Type B pancreatic cell (in vitro differentiated cells): Measurements from ENCODE around the gene GRIP2. TPM values are rescaled to one million over a fixed set of nuclear protein-coding genes. Genes with fewer than 3 reads are reported as not detected.

Experiments
- DNase-seq: peaks from one replicate; pipeline ENCODE4 v3.0.0; 2021; ENCODE audit warnings: mixed read lengths; ENCODE audit not compliant: unreplicated experiment; ENCODE audit errors: extremely low spot score
- H3K27ac Mint-ChIP-seq: 2 replicates; pipeline ENCODE4 v1.8.0; 2021; ENCODE audit warnings: mild to moderate bottlenecking, mixed read lengths
- H3K27me3 Mint-ChIP-seq: 2 replicates; pipeline ENCODE4 v1.8.0; 2021; ENCODE audit warnings: mixed read lengths
- H3K36me3 Mint-ChIP-seq: 2 replicates; pipeline ENCODE4 v1.8.0; 2021; ENCODE audit warnings: mixed read lengths
- H3K4me1 Mint-ChIP-seq: one replicate; pipeline ENCODE4 v1.8.0; 2021; ENCODE audit warnings: mixed read lengths; ENCODE audit not compliant: unreplicated experiment
- H3K4me3 Mint-ChIP-seq: 2 replicates; pipeline ENCODE4 v1.8.0; 2021; ENCODE audit warnings: mild to moderate bottlenecking, mixed read lengths
- H3K9me3 Mint-ChIP-seq: 2 replicates; pipeline ENCODE4 v1.8.0; 2021; ENCODE audit warnings: mixed read lengths
- total RNA-seq: library from RNA; stranded (reverse); gene quantifications from 2 replicates; pipeline ENCODE4 v1.2.1, GENCODE V29; 2021; ENCODE audit warnings: low replicate concordance
- TF ChIP-seq, protein P1 (sequence below): fragments of 200-600 bp; sonication (generic); conservative IDR thresholded peaks from 2 replicates; pipeline ENCODE4 v1.5.0; 2021; ENCODE audit warnings: antibody characterized with exemption, mild to moderate bottlenecking

The GRIP2 gene
- total RNA-seq, 1 donor from 2014 or later: 5.6 TPM

DNA sequence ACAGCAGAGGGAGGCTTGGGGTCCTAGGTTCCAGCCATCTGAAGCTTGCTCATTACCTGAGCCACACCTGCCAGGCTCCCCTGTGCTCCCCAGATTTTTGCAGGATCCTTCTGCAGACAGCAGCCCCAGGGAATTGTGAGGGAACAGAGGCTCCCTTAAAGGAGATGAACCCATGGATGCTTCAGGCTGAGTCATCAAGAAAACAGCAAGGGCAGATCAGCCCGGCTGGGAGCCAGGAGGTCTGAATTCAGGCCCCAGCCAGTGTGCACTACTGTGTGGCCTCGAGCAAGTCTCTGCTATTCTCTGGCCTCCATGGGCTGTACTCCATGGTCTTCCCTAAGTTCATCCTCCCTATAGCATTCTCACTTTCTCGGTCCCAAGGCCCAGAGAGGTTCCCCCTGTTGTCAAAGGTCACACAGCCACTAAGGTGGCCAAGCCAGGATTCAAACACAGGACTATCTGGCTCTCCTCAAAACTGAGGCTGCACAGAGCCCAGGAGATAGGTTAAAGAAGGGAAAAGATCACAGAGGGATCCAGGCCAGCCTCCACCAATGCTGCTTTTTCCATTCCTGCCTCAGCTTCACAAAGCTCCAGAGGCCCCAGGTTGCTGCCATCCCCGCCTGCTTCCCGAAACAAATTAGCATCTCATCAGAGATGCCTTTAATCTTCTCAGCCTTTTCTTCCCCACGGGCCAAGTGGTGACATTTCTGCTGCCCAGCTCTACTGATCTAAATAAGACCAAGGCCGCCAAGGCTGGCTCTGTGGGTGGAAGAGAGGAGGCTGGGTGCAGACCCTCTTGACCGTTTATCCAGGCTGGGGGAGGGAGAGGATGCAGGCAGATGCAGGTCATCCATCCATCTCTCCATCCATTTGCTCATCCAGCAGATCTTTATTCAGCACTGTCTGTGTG, 21.2 kb upstream of the GRIP2 start:
- no peaks in the 10 kb centered on the region for H3K9me3 Mint-ChIP-seq
- H3K27ac Mint-ChIP-seq: no peak overlapping the region
- H3K4me1 Mint-ChIP-seq: peaks cover 28% of the 10 kb centered on the region
- no peak for DNase-seq
- H3K4me3 Mint-ChIP-seq: no peak overlapping the region
- peaks cover 15% of the 10 kb centered on the region for H3K27me3 Mint-ChIP-seq
- TF ChIP-seq, protein P1, sequence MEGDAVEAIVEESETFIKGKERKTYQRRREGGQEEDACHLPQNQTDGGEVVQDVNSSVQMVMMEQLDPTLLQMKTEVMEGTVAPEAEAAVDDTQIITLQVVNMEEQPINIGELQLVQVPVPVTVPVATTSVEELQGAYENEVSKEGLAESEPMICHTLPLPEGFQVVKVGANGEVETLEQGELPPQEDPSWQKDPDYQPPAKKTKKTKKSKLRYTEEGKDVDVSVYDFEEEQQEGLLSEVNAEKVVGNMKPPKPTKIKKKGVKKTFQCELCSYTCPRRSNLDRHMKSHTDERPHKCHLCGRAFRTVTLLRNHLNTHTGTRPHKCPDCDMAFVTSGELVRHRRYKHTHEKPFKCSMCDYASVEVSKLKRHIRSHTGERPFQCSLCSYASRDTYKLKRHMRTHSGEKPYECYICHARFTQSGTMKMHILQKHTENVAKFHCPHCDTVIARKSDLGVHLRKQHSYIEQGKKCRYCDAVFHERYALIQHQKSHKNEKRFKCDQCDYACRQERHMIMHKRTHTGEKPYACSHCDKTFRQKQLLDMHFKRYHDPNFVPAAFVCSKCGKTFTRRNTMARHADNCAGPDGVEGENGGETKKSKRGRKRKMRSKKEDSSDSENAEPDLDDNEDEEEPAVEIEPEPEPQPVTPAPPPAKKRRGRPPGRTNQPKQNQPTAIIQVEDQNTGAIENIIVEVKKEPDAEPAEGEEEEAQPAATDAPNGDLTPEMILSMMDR: no peak
- H3K36me3 Mint-ChIP-seq: no peaks in the 10 kb centered on the region

DNA sequence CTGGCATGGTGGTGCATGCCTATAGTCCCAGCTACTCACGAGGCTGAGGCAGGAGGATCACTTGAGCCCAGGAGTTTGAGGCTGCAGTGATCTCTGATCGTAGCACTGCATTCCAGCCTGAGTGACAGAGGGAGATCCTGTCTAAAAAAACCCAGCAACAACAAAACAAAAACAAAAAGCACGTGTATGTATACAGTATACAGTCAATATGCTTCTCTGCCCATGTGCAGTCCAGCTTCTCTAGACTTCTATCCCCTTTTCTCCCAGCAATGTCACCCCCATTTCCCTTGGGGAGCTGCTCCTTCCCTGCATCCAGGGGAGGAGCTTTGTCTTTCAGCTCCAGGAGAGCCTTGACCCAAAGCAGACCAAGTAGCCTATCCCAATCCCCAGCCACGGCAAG, 20.0 kb upstream of the GRIP2 start:
- Mint-ChIP-seq H3K4me3 (no peak overlapping the region), H3K27ac (no peak overlapping the region), H3K36me3 (no peaks in the 10 kb centered on the region), H3K9me3 (no peaks in the 10 kb centered on the region), H3K4me1 (peaks cover 28% of the 10 kb centered on the region), H3K27me3 (peaks cover 21% of the 10 kb centered on the region)
- DNase-seq: no peak
- TF ChIP-seq, protein P1: no peak

GRCh38 chr3:14558029-14558428, 17.9 kb upstream of the GRIP2 start:
- DNase-seq: no peak
- Mint-ChIP-seq H3K9me3 (no peaks in the 10 kb centered on the region), H3K4me1 (peaks cover 23% of the 10 kb centered on the region), H3K27ac (no peak overlapping the region), H3K4me3 (no peak overlapping the region), H3K27me3 (peaks cover 17% of the 10 kb centered on the region), H3K36me3 (no peaks in the 10 kb centered on the region)
- TF ChIP-seq, protein P1: no peak

DNA sequence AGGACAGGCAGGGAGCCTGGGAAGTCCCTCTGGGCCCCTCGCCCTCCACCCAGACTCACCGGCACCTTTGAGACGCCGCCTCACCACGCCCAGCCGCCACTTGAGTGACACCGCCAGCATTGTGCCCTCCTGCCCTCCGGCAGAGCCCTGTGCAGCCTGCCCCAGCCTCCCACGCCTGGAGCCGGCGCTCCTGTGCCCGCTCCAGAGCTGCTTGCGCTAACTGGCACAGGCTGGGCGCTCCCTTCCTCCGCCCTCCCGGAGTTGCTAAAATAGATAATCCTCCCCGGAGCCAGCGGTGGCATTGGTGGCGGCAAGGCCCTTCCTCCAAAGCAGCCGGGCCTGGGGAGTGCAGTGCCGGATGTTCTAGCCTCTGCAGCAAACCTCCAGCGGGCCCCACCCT, 15.7 kb upstream of the GRIP2 start:
- H3K27ac Mint-ChIP-seq: no peak overlapping the region
- no peaks in the 10 kb centered on the region for H3K36me3 Mint-ChIP-seq

GRCh38 chr3:14554715-14555114, 14.6 kb upstream of the GRIP2 start:
- DNase-seq: no peak
- TF ChIP-seq, protein P1: no peak
- peaks cover 19% of the 10 kb centered on the region for H3K27me3 Mint-ChIP-seq
- H3K4me3 Mint-ChIP-seq: no peak overlapping the region
- no peaks in the 10 kb centered on the region for H3K36me3 Mint-ChIP-seq
- H3K4me1 Mint-ChIP-seq: peaks cover 12% of the 10 kb centered on the region
- no peak overlapping the region for H3K27ac Mint-ChIP-seq
- H3K9me3 Mint-ChIP-seq: no peaks in the 10 kb centered on the region

More for the DNA sequence above, 15.7 kb upstream of the GRIP2 start:
- H3K4me1 Mint-ChIP-seq: peaks cover 12% of the 10 kb centered on the region
- H3K9me3 Mint-ChIP-seq: no peaks in the 10 kb centered on the region
- H3K27me3 Mint-ChIP-seq: peaks cover 12% of the 10 kb centered on the region
- no peak for DNase-seq
- no peak overlapping the region for H3K4me3 Mint-ChIP-seq
- TF ChIP-seq, protein P1: no peak
